Keratinocyte (primary cell): ENCODE results near the gene CHRDL2. TPM values are rescaled to one million over a fixed set of nuclear protein-coding genes. Genes with fewer than 3 reads are reported as not detected.

Experiments used
- DNase-seq: peaks from one replicate; pipeline ENCODE4 v3.0.0-alpha.2; 2011; ENCODE audit warnings: low read depth, missing footprints, low spot score
- FAIRE-seq: peaks from 2 replicates; lab custom pipeline; 2011; peaks lifted over from hg19 to GRCh38; lab: Jason Lieb, UNC
- H2AFZ ChIP-seq: 2 replicates; pipeline ENCODE4 v1.6.0; 2012; ENCODE audit warnings: low read length, control low read depth, inconsistent platforms; ENCODE audit not compliant: control insufficient read depth
- H3K27ac ChIP-seq: 2 replicates; pipeline ENCODE4 v1.5.1; 2011; ENCODE audit warnings: low read length; ENCODE audit not compliant: control insufficient read depth, insufficient read depth
- H3K27me3 ChIP-seq: 3 replicates; pipeline ENCODE4 v1.6.0; 2011; ENCODE audit warnings: low read length; ENCODE audit not compliant: control insufficient read depth, insufficient read depth; ENCODE audit errors: extremely low read depth
- H3K36me3 ChIP-seq, 2 experiments: 2 replicates in 1 of 2; 3 replicates in 1 of 2; pipeline ENCODE4 v1.5.1; 2011; ENCODE audit warnings: low read length in 2 of 2, mild to moderate bottlenecking in 1 of 2; ENCODE audit not compliant: control insufficient read depth in 2 of 2, insufficient read depth in 2 of 2; ENCODE audit errors: extremely low read depth in 1 of 2
- H3K4me1 ChIP-seq: 3 replicates; pipeline ENCODE4 v1.5.1; 2011; ENCODE audit warnings: low read length; ENCODE audit not compliant: control insufficient read depth, insufficient read depth; ENCODE audit errors: extremely low read depth
- H3K4me2 ChIP-seq: 3 replicates; pipeline ENCODE4 v1.6.0; 2011; ENCODE audit warnings: low read depth, low read length; ENCODE audit not compliant: control insufficient read depth, insufficient read depth; ENCODE audit errors: extremely low read depth
- H3K4me3 ChIP-seq, 3 experiments: fragments of 200-600 bp in 1 of 3; sonication (generic) in 1 of 3; 2 replicates in 2 of 3; 3 replicates in 1 of 3; pipeline ENCODE4 v1.5.1; 2011 to 2016; ENCODE audit warnings: low read length in 3 of 3, mild to moderate bottlenecking in 3 of 3, control low read depth in 2 of 3, inconsistent platforms in 1 of 3, low read depth in 1 of 3, mixed read lengths in 1 of 3, mixed run types in 1 of 3, moderate library complexity in 1 of 3; ENCODE audit not compliant: control insufficient read depth in 2 of 3, insufficient read depth in 2 of 3; ENCODE audit errors: extremely low read depth in 1 of 3
- H3K79me2 ChIP-seq: 2 replicates; pipeline ENCODE4 v1.6.0; 2012; ENCODE audit warnings: low read length; ENCODE audit not compliant: control insufficient read depth, insufficient read depth
- H3K9ac ChIP-seq: 3 replicates; pipeline ENCODE4 v1.6.0; 2011; ENCODE audit warnings: low read length; ENCODE audit not compliant: control insufficient read depth, insufficient read depth; ENCODE audit errors: extremely low read depth
- H3K9me1 ChIP-seq: 3 replicates; pipeline ENCODE4 v1.6.0; 2011; ENCODE audit warnings: low read length; ENCODE audit not compliant: control insufficient read depth, insufficient read depth; ENCODE audit errors: extremely low read depth
- H3K9me3 ChIP-seq: 2 replicates; pipeline ENCODE4 v1.5.1; 2012; ENCODE audit warnings: low read depth, low read length; ENCODE audit not compliant: control insufficient read depth
- H4K20me1 ChIP-seq: 3 replicates; pipeline ENCODE4 v1.6.0; 2011; ENCODE audit warnings: low read length; ENCODE audit not compliant: control insufficient read depth, insufficient read depth; ENCODE audit errors: extremely low read depth
- EZH2 ChIP-seq: IDR thresholded peaks from one replicate; pipeline ENCODE4 v1.6.1; 2012; ENCODE audit warnings: inconsistent platforms, mild to moderate bottlenecking, low read length, moderate library complexity
- dilution Hi-C: fragments of 300-500 bp; cut with MboI; formaldehyde crosslinking; loops from one replicate; pipeline ENCODE4 v1.7.0; 2020; ENCODE audit warnings: low sequenced_read_pairs; ENCODE audit not compliant: extremely low pct_ligation_motif_present
- polyA plus RNA-seq, 5 experiments: library from polyadenylated mRNA; depleted of rRNA in 3 of 5; stranded (reverse) in 3 of 5; stranded (forward) in 1 of 5; unstranded in 1 of 5; fragments of >200 nt; gene quantifications; 1 replicate in 1 of 5; 2 replicates in 3 of 5; 3 replicates in 1 of 5; pipeline versions ENCODE4 v1.2.1 to v1.2.3, GENCODE V29; 2011 to 2012; ENCODE audit warnings: missing spikeins in 2 of 5, low read depth in 1 of 5, low replicate concordance in 1 of 5
- TF ChIP-seq, protein P1 (sequence below), 3 experiments: IDR thresholded peaks in 1 of 3; conservative IDR thresholded peaks in 1 of 3; optimal IDR thresholded peaks in 1 of 3; 2 replicates in 2 of 3; 3 replicates in 1 of 3; pipeline versions ENCODE3 to v1.5.1; 2011; ENCODE audit warnings: low read length in 3 of 3, mild to moderate bottlenecking in 3 of 3, moderate library complexity in 2 of 3, control low read depth in 1 of 3, inconsistent platforms in 1 of 3; ENCODE audit not compliant: insufficient read depth in 2 of 3; ENCODE audit errors: extremely low read depth in 1 of 3

The CHRDL2 gene
- polyA plus RNA-seq, 1 donor (not counting 4 experiments of a cell fraction or from before 2014, with no cell fraction given) = not detected

DNA sequence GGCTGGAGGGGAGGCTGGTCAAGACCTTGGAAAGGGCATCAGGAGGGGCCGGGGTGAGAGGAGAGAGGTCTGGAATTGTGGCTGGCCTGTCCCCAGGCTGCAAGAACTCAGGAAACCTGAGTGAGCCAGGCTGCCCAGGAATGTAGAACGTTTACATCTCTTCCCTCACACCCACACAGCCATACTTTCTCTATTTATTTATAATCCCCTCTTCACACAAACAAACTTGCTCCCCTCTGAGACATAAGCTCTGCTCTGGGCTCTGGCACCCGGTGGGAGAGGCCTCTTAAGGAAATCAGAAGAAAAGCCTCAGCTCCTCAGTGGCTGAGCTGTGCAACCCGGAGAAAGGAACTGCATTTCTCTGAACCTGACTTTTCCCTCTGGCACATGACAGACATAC, 5.5 kb downstream of the CHRDL2 start:
- H4K20me1 ChIP-seq = no peaks in the 10 kb centered on the region
- dilution Hi-C loops = no loop called here
- no peak overlapping the region for H3K9ac ChIP-seq
- H3K4me2 ChIP-seq = no peak overlapping the region
- no peaks in the 10 kb centered on the region for H3K9me1 ChIP-seq
- no peak for DNase-seq
- H3K27ac ChIP-seq = no peak overlapping the region
- peaks cover 41% of the 10 kb centered on the region for H3K27me3 ChIP-seq
- no peaks in the 10 kb centered on the region for H3K9me3 ChIP-seq
- H3K36me3 ChIP-seq = no peaks in the 10 kb centered on the region
- no peak overlapping the region for H3K4me3 ChIP-seq
- no peaks in the 10 kb centered on the region for H3K4me1 ChIP-seq
- no peak for TF ChIP-seq EZH2
- TF ChIP-seq, protein P1, sequence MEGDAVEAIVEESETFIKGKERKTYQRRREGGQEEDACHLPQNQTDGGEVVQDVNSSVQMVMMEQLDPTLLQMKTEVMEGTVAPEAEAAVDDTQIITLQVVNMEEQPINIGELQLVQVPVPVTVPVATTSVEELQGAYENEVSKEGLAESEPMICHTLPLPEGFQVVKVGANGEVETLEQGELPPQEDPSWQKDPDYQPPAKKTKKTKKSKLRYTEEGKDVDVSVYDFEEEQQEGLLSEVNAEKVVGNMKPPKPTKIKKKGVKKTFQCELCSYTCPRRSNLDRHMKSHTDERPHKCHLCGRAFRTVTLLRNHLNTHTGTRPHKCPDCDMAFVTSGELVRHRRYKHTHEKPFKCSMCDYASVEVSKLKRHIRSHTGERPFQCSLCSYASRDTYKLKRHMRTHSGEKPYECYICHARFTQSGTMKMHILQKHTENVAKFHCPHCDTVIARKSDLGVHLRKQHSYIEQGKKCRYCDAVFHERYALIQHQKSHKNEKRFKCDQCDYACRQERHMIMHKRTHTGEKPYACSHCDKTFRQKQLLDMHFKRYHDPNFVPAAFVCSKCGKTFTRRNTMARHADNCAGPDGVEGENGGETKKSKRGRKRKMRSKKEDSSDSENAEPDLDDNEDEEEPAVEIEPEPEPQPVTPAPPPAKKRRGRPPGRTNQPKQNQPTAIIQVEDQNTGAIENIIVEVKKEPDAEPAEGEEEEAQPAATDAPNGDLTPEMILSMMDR (optimal IDR thresholded peaks at IDR 0.05 in 1 of 3, IDR thresholded peaks at IDR 0.05 in 1 of 3, conservative IDR thresholded peaks at IDR 0.05 in 1 of 3; ENCODE audit: extremely low read depth in 1 of 3, insufficient read depth in 2 of 3, low read length in 3 of 3) = no peak
- no peak overlapping the region for H2AFZ ChIP-seq
- no peak for FAIRE-seq
- H3K79me2 ChIP-seq = no peaks in the 10 kb centered on the region

DNA sequence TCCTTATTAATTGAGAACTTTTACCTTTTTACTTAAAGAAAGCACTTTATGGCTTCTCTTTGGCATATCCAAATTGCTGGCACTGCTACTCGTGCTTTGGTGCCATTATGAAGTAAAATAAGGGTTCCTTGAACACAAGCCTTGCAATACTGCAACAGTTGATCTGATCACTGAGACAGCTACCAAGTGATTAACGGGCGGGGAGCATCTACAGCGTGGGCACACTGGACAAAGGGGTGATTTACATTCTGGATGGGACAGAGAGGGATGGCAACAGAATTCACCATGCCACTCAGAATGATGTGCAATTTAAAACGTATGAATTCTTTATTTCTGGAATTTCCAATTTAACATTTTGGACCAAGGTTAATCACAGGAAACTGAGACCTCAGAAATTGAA, 7.7 kb downstream of the CHRDL2 start:
- dilution Hi-C loops = no loop called here
- Histone ChIP-seq H3K36me3 (no peaks in the 10 kb centered on the region), H3K4me1 (no peaks in the 10 kb centered on the region), H3K9ac (no peak overlapping the region), H3K27me3 (peaks cover 19% of the 10 kb centered on the region), H3K9me1 (no peaks in the 10 kb centered on the region), H3K27ac (no peak overlapping the region), H3K9me3 (no peaks in the 10 kb centered on the region), H4K20me1 (no peaks in the 10 kb centered on the region), H2AFZ (no peak overlapping the region), H3K79me2 (no peaks in the 10 kb centered on the region), H3K4me2 (no peak overlapping the region), H3K4me3 (no peak overlapping the region)
- no peak for DNase-seq
- no peak for TF ChIP-seq EZH2
- TF ChIP-seq, protein P1 (optimal IDR thresholded peaks at IDR 0.05 in 1 of 3, IDR thresholded peaks at IDR 0.05 in 1 of 3, conservative IDR thresholded peaks at IDR 0.05 in 1 of 3; ENCODE audit: extremely low read depth in 1 of 3, insufficient read depth in 2 of 3, low read length in 3 of 3) = no peak
- FAIRE-seq = no peak
